ENCODE results near the gene CAMLG. TPM values are rescaled to one million over a fixed set of nuclear protein-coding genes. Genes with fewer than 3 reads are reported as not detected.

CAMLG gene
- total and polyA plus RNA-seq, 2 of the 13 experiments (the other 11 are each of a cell fraction or from before 2014, with no cell fraction given): 14.2 to 19.8 TPM

- TF ChIP-seq ATF4 (CRISPR knock-in tag; IDR thresholded peaks at IDR 0.05) (peak in 1 of 2 experiments; percentile 74; a peak in 2 of 4 replicates), ZNF460 (CRISPR knock-in tag; IDR thresholded peaks at IDR 0.05; ENCODE audit: borderline replicate concordance) (peak; percentile 85; the same call in 1 of the 2 replicates), HDAC2 (CRISPR knock-in tag; IDR thresholded peaks at IDR 0.05) (peak; percentile 92), POLR2A (IDR thresholded peaks at IDR 0.05; ENCODE audit: insufficient read depth in 1 of 2, low read depth in 2 of 2, low read length in 2 of 2) (peak; percentile 78 to 87), ATF6 (CRISPR knock-in tag; conservative IDR thresholded peaks at IDR 0.05) (no peak), MIER3 (CRISPR knock-in tag; IDR thresholded peaks at IDR 0.05; ENCODE audit: borderline replicate concordance) (peak; percentile 92), ZNF772 (CRISPR knock-in tag; IDR thresholded peaks at IDR 0.05) (peak; percentile 82), ZNF546 (CRISPR knock-in tag; conservative IDR thresholded peaks at IDR 0.05) (no peak), NAIF1 (CRISPR knock-in tag; IDR thresholded peaks at IDR 0.05; ENCODE audit: borderline replicate concordance) (no peak), PRDM15 (CRISPR knock-in tag; IDR thresholded peaks at IDR 0.05) (no peak), MAFK (conservative IDR thresholded peaks at IDR 0.05 in 1 of 2, IDR thresholded peaks at IDR 0.05 in 1 of 2; ENCODE audit: low read length in 2 of 2) (no peak), THYN1 (CRISPR knock-in tag; IDR thresholded peaks at IDR 0.05; ENCODE audit: borderline replicate concordance, low read depth) (no peak; the same call in 1 of the 2 replicates), ZNF644 (CRISPR knock-in tag; IDR thresholded peaks at IDR 0.05; ENCODE audit: low read depth) (peak; percentile 76; the same call in 1 of the 2 replicates), ZIK1 (CRISPR knock-in tag; IDR thresholded peaks at IDR 0.05; ENCODE audit: borderline replicate concordance, low read depth) (peak; percentile 79; the same call in 1 of the 2 replicates), ZNF724P (CRISPR knock-in tag; IDR thresholded peaks at IDR 0.05; ENCODE audit: borderline replicate concordance) (peak; percentile 30; the same call in 1 of the 2 replicates), CTCF (CRISPR knock-in tag; IDR thresholded peaks at IDR 0.05) (peak; percentile 97)
These were observed at the start of gene CAMLG (continued) for GRCh38 chr5:134738133-134738962.
